ENCODE measurements around the gene TMEM167B. TPM values are rescaled to one million over a fixed set of nuclear protein-coding genes. Genes with fewer than 3 reads are reported as not detected.

TMEM167B gene
- total and polyA plus RNA-seq, 2 donors from 2014 or later = 24.7 to 39.4 TPM

GRCh38 chr1:109041621-109042468 is 48.7 kb upstream of the TMEM167B start, which contains the start of gene WDR47:
TSS of gene WDR47 (minus strand) at chr1:109042102. CDS start at chr1:109023512, 18,590 bp downstream.
- peak; percentile 94 to 98 (median 97) for DNase-seq
- H3K4me3 ChIP-seq (ENCODE audit: low read length in 3 of 3) = peak within 1 kb of the TSS; percentile 80 to 94 (median 83)
- H3K27ac ChIP-seq (ENCODE audit: low read depth in 2 of 2, low read length in 2 of 2) = peak within 1 kb of the TSS; percentile 20 to 41
- H3K9me3 ChIP-seq (ENCODE audit: control insufficient read depth in 2 of 3, insufficient read depth in 1 of 3, low read length in 3 of 3) = no peaks in the 10 kb centered on the region
- no peak for FAIRE-seq
- H3K36me3 ChIP-seq (ENCODE audit: control insufficient read depth in 2 of 3, insufficient read depth in 3 of 3, low read length in 3 of 3) = no peaks in the 10 kb centered on the region
- TF ChIP-seq, protein P1, sequence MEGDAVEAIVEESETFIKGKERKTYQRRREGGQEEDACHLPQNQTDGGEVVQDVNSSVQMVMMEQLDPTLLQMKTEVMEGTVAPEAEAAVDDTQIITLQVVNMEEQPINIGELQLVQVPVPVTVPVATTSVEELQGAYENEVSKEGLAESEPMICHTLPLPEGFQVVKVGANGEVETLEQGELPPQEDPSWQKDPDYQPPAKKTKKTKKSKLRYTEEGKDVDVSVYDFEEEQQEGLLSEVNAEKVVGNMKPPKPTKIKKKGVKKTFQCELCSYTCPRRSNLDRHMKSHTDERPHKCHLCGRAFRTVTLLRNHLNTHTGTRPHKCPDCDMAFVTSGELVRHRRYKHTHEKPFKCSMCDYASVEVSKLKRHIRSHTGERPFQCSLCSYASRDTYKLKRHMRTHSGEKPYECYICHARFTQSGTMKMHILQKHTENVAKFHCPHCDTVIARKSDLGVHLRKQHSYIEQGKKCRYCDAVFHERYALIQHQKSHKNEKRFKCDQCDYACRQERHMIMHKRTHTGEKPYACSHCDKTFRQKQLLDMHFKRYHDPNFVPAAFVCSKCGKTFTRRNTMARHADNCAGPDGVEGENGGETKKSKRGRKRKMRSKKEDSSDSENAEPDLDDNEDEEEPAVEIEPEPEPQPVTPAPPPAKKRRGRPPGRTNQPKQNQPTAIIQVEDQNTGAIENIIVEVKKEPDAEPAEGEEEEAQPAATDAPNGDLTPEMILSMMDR (IDR thresholded peaks at IDR 0.05; ENCODE audit: borderline replicate concordance, extremely low read depth, insufficient read depth) = no peak
- no peaks in the 10 kb centered on the region for H3K27me3 ChIP-seq (ENCODE audit: control insufficient read depth, insufficient read depth, low read length)
- peak within 1 kb of the TSS; percentile 59 to 85 (median 66) for H3K9ac ChIP-seq (ENCODE audit: low read length in 3 of 3)
- peaks cover 0 to 8% (median 0%) of the 10 kb centered on the region in 3 donors for H3K4me1 ChIP-seq (ENCODE audit: control insufficient read depth in 2 of 3, insufficient read depth in 2 of 3, low read depth in 1 of 3, low read length in 3 of 3)
- intact Hi-C loops (cut with DNase I) = no loop called here

DNA sequence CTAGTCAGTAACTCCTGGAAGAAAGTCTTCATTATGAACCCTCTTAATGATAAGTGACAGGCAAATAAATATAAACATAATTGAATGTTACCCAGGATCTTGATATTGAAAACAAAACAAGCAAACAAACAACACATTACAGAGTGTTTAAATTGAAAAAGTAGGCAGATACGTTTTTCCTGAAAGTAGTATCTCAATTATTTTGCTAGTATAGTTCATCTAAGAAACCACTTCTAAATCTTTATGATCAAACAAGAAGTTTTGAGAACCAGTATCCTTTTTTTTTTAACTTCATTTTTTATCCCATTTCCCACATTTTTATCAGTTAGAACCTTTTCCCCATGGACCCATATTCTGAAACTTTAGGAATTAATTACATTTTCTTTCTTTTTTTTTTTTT is 45.0 kb upstream of the TMEM167B start:
- no peaks in the 10 kb centered on the region for H3K36me3 ChIP-seq (ENCODE audit: control insufficient read depth in 2 of 3, insufficient read depth in 3 of 3, low read length in 3 of 3)
- no peak overlapping the region for H3K4me3 ChIP-seq (ENCODE audit: low read length in 3 of 3)
- no peak overlapping the region for H3K27ac ChIP-seq (ENCODE audit: low read depth in 2 of 2, low read length in 2 of 2)
- DNase-seq (no peak), FAIRE-seq (no peak)
- TF ChIP-seq, protein P1 (IDR thresholded peaks at IDR 0.05; ENCODE audit: borderline replicate concordance, extremely low read depth, insufficient read depth) = no peak
- intact Hi-C loops (cut with DNase I) = no loop called here
- no peaks in the 10 kb centered on the region for H3K9me3 ChIP-seq (ENCODE audit: control insufficient read depth in 2 of 3, insufficient read depth in 1 of 3, low read length in 3 of 3)
- no peak overlapping the region for H3K9ac ChIP-seq (ENCODE audit: low read length in 3 of 3)
- H3K4me1 ChIP-seq (ENCODE audit: control insufficient read depth in 2 of 3, insufficient read depth in 2 of 3, low read depth in 1 of 3, low read length in 3 of 3) = peaks cover 0 to 2% (median 0%) of the 10 kb centered on the region in 3 donors
- no peaks in the 10 kb centered on the region for H3K27me3 ChIP-seq (ENCODE audit: control insufficient read depth, insufficient read depth, low read length)

DNA sequence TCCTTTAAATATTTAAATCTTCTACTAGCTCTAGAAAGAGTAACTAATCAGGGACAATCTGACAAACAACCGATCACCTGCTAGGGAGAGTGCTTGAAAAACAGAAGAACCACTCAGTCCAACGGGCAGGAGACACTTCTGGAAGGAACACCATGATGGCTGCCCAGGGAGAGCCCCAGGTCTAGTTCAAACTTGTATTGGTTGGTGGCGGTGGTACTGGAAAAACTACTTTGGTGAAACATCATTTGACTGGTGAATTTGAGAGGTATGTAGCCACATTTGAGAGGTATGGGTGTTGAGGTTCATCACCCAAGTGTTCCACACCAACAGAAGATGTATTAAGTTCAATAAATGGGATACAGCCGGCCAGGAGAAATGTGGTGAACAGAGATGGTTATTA is 43.9 kb upstream of the TMEM167B start:
- DNase-seq (no peak), FAIRE-seq (no peak)
- Histone ChIP-seq H3K27me3 (ENCODE audit: control insufficient read depth, insufficient read depth, low read length) (no peaks in the 10 kb centered on the region), H3K36me3 (ENCODE audit: control insufficient read depth in 2 of 3, insufficient read depth in 3 of 3, low read length in 3 of 3) (no peaks in the 10 kb centered on the region), H3K4me3 (ENCODE audit: low read length in 3 of 3) (no peak overlapping the region), H3K27ac (ENCODE audit: low read depth in 2 of 2, low read length in 2 of 2) (no peak overlapping the region), H3K9me3 (ENCODE audit: control insufficient read depth in 2 of 3, insufficient read depth in 1 of 3, low read length in 3 of 3) (no peaks in the 10 kb centered on the region), H3K9ac (ENCODE audit: low read length in 3 of 3) (no peak overlapping the region), H3K4me1 (ENCODE audit: control insufficient read depth in 2 of 3, insufficient read depth in 2 of 3, low read depth in 1 of 3, low read length in 3 of 3) (no peaks in the 10 kb centered on the region)
- TF ChIP-seq, protein P1 (IDR thresholded peaks at IDR 0.05; ENCODE audit: borderline replicate concordance, extremely low read depth, insufficient read depth) = no peak
- intact Hi-C loops (cut with DNase I) = no loop called here

All from kidney (tissue), 14 donors.